ENCODE data around the gene MSI1.
A peak's percentile ranks its signal among the peaks of the same experiment; 100 is the strongest.

Gene MSI1

GRCh38 chr12:120368789-120369602, at the start of gene MSI1:
TSS of gene MSI1 (minus strand) at chr12:120369164. CDS start at chr12:120369091, 73 bp downstream.
- peaks cover 82% of the 10 kb centered on the region for H3K27me3 Mint-ChIP-seq
- ATAC-seq = no peak
- peak within 1 kb of the TSS; percentile 28 for H3K27ac Mint-ChIP-seq
- peaks cover 15% of the 10 kb centered on the region for H3K4me1 Mint-ChIP-seq
- H3K9me3 Mint-ChIP-seq = no peaks in the 10 kb centered on the region
- H3K4me3 Mint-ChIP-seq = peak within 1 kb of the TSS; percentile 65
- H3K36me3 Mint-ChIP-seq = no peaks in the 10 kb centered on the region

- Mint-ChIP-seq H3K36me3 (no peaks in the 10 kb centered on the region), H3K4me1 (peaks cover 2% of the 10 kb centered on the region), H3K27ac (no peak overlapping the region), H3K4me3 (no peak overlapping the region), H3K9me3 (no peaks in the 10 kb centered on the region), H3K27me3 (peaks cover 36% of the 10 kb centered on the region)
- ATAC-seq = no peak
Measured at GRCh38 chr12:120417917-120418580, 49.1 kb upstream of the MSI1 start.

- Mint-ChIP-seq H3K4me3 (no peak overlapping the region), H3K27me3 (peaks cover 48% of the 10 kb centered on the region), H3K36me3 (no peaks in the 10 kb centered on the region), H3K9me3 (no peaks in the 10 kb centered on the region), H3K4me1 (no peaks in the 10 kb centered on the region), H3K27ac (no peak overlapping the region)
- ATAC-seq = no peak
Measured at GRCh38 chr12:120416490-120417216, 47.7 kb upstream of the MSI1 start.

- no peaks in the 10 kb centered on the region for H3K4me1 Mint-ChIP-seq
- ATAC-seq = no peak
- peaks cover 48% of the 10 kb centered on the region for H3K27me3 Mint-ChIP-seq
- H3K4me3 Mint-ChIP-seq = no peak overlapping the region
- H3K36me3 Mint-ChIP-seq = no peaks in the 10 kb centered on the region
- H3K27ac Mint-ChIP-seq = no peak overlapping the region
- no peaks in the 10 kb centered on the region for H3K9me3 Mint-ChIP-seq
Measured at GRCh38 chr12:120413901-120414695, 45.1 kb upstream of the MSI1 start.

GRCh38 chr12:120412421-120412820, 43.5 kb upstream of the MSI1 start:
- Mint-ChIP-seq H3K36me3 (no peaks in the 10 kb centered on the region), H3K4me3 (no peak overlapping the region), H3K27me3 (peaks cover 43% of the 10 kb centered on the region), H3K9me3 (no peaks in the 10 kb centered on the region), H3K27ac (no peak overlapping the region), H3K4me1 (no peaks in the 10 kb centered on the region)
- ATAC-seq = no peak

- Mint-ChIP-seq H3K9me3 (no peaks in the 10 kb centered on the region), H3K4me3 (no peak overlapping the region), H3K36me3 (no peaks in the 10 kb centered on the region), H3K27me3 (peaks cover 17% of the 10 kb centered on the region), H3K27ac (no peak overlapping the region), H3K4me1 (no peaks in the 10 kb centered on the region)
- ATAC-seq = no peak
Measured at GRCh38 chr12:120408771-120409170, 39.8 kb upstream of the MSI1 start.

GRCh38 chr12:120406553-120406952, 37.6 kb upstream of the MSI1 start:
- no peak overlapping the region for H3K4me3 Mint-ChIP-seq
- ATAC-seq = no peak
- H3K9me3 Mint-ChIP-seq = no peaks in the 10 kb centered on the region
- H3K27ac Mint-ChIP-seq = no peak overlapping the region
- H3K4me1 Mint-ChIP-seq = peaks cover 7% of the 10 kb centered on the region
- peaks cover 17% of the 10 kb centered on the region for H3K27me3 Mint-ChIP-seq
- no peaks in the 10 kb centered on the region for H3K36me3 Mint-ChIP-seq

GRCh38 chr12:120406069-120406468, 37.1 kb upstream of the MSI1 start:
- Mint-ChIP-seq H3K4me3 (no peak overlapping the region), H3K27ac (no peak overlapping the region), H3K4me1 (peaks cover 7% of the 10 kb centered on the region), H3K36me3 (no peaks in the 10 kb centered on the region), H3K27me3 (peaks cover 21% of the 10 kb centered on the region), H3K9me3 (no peaks in the 10 kb centered on the region)
- ATAC-seq = no peak

GRCh38 chr12:120404271-120404670, 35.3 kb upstream of the MSI1 start:
- Mint-ChIP-seq H3K4me1 (peaks cover 7% of the 10 kb centered on the region), H3K36me3 (no peaks in the 10 kb centered on the region), H3K9me3 (peaks cover 2% of the 10 kb centered on the region), H3K27me3 (peaks cover 38% of the 10 kb centered on the region), H3K27ac (no peak overlapping the region), H3K4me3 (no peak overlapping the region)
- no peak for ATAC-seq

- H3K4me1 Mint-ChIP-seq = peaks cover 7% of the 10 kb centered on the region
- H3K27me3 Mint-ChIP-seq = peaks cover 42% of the 10 kb centered on the region
- no peaks in the 10 kb centered on the region for H3K36me3 Mint-ChIP-seq
- H3K27ac Mint-ChIP-seq = no peak overlapping the region
- H3K9me3 Mint-ChIP-seq = peaks cover 2% of the 10 kb centered on the region
- ATAC-seq = no peak
- no peak overlapping the region for H3K4me3 Mint-ChIP-seq
Measured at GRCh38 chr12:120403869-120404268, 34.9 kb upstream of the MSI1 start.

GRCh38 chr12:120402217-120402616, 33.3 kb upstream of the MSI1 start:
- peaks cover 7% of the 10 kb centered on the region for H3K4me1 Mint-ChIP-seq
- H3K27ac Mint-ChIP-seq = no peak overlapping the region
- H3K4me3 Mint-ChIP-seq = no peak overlapping the region
- H3K36me3 Mint-ChIP-seq = no peaks in the 10 kb centered on the region
- H3K9me3 Mint-ChIP-seq = peaks cover 2% of the 10 kb centered on the region
- H3K27me3 Mint-ChIP-seq = peaks cover 56% of the 10 kb centered on the region
- no peak for ATAC-seq

- Mint-ChIP-seq H3K27ac (no peak overlapping the region), H3K36me3 (no peaks in the 10 kb centered on the region), H3K4me3 (no peak overlapping the region), H3K27me3 (peaks cover 81% of the 10 kb centered on the region), H3K9me3 (peaks cover 2% of the 10 kb centered on the region), H3K4me1 (peaks cover 11% of the 10 kb centered on the region)
- peak; percentile 41 for ATAC-seq
Measured at GRCh38 chr12:120399531-120399930, 30.6 kb upstream of the MSI1 start.

GRCh38 chr12:120397824-120398540, 29.0 kb upstream of the MSI1 start:
- Mint-ChIP-seq H3K4me3 (no peak overlapping the region), H3K4me1 (peaks cover 12% of the 10 kb centered on the region), H3K36me3 (no peaks in the 10 kb centered on the region), H3K27ac (no peak overlapping the region), H3K27me3 (peaks cover 92% of the 10 kb centered on the region), H3K9me3 (peaks cover 2% of the 10 kb centered on the region)
- peak; percentile 31 for ATAC-seq
